OCI-LY3 (cell line): Measurements from ENCODE around the gene EPDR1.

Source experiments
- H2AFZ ChIP-seq: fragments of 200-600, 300-600 bp; shearing (Covaris generic); 2 replicates; pipeline ENCODE4 v1.6.0; 2014; ENCODE audit warnings: antibody characterized with exemption, low read depth, low read length
- H3K27ac ChIP-seq: fragments of 200-600, 300-600 bp; sonication (generic); 2 replicates; pipeline ENCODE4 v1.5.1; 2014; ENCODE audit warnings: mild to moderate bottlenecking, low read length, moderate library complexity, mixed read lengths
- H3K27me3 ChIP-seq: fragments of 200-600, 300-600 bp; sonication (generic); 2 replicates; pipeline ENCODE4 v1.6.1; 2014; ENCODE audit warnings: low read depth, low read length, mixed read lengths
- H3K36me3 ChIP-seq: fragments of 200-600, 300-600 bp; sonication (generic); replicated peaks from 2 replicates; pipeline ENCODE3; 2014; ENCODE audit warnings: low read depth, low read length, mixed read lengths
- H3K4me1 ChIP-seq: fragments of 300-600, 200-600 bp; sonication (generic); 2 replicates; pipeline ENCODE4 v1.6.1; 2014; ENCODE audit warnings: low read length, mixed read lengths
- H3K4me2 ChIP-seq: fragments of 200-600, 300-600 bp; sonication (generic); 2 replicates; pipeline ENCODE4 v1.6.1; 2014; ENCODE audit warnings: low read length, mixed read lengths
- H3K4me3 ChIP-seq: fragments of 300-600, 200-600 bp; sonication (generic); 2 replicates; pipeline ENCODE4 v1.5.1; 2014; ENCODE audit warnings: antibody characterized with exemption, mild to moderate bottlenecking, low read length, moderate library complexity
- H3K79me2 ChIP-seq: fragments of 300-600, 200-600 bp; shearing (Covaris generic); 2 replicates; pipeline ENCODE4 v1.6.1; 2014; ENCODE audit warnings: mild to moderate bottlenecking, low read length, mixed read lengths
- H3K9ac ChIP-seq: fragments of 300-600, 200-600 bp; shearing (Covaris generic); 2 replicates; pipeline ENCODE4 v1.6.0; 2014; ENCODE audit warnings: mild to moderate bottlenecking, low read length, moderate library complexity
- H3K9me3 ChIP-seq: fragments of 200-600, 300-600 bp; shearing (Covaris generic); 2 replicates; pipeline ENCODE4 v1.6.1; 2014; ENCODE audit warnings: low read length, mixed read lengths; ENCODE audit not compliant: insufficient read depth
- H4K20me1 ChIP-seq: fragments of 200-600, 300-600 bp; sonication (generic); 2 replicates; pipeline ENCODE4 v1.6.1; 2016; ENCODE audit warnings: low read length, mixed read lengths; ENCODE audit not compliant: insufficient read depth
- CTCF ChIP-seq: fragments of 200-600, 300-600 bp; sonication (generic); IDR thresholded peaks from 2 replicates; pipeline ENCODE4 v1.5.1; 2014; ENCODE audit warnings: antibody characterized with exemption, low read length, low read depth
- EZH2phosphoT487 ChIP-seq: fragments of 200-600 bp; shearing (Covaris generic); IDR thresholded peaks from 2 replicates; pipeline ENCODE4 v1.6.1; 2018; ENCODE audit warnings: antibody characterized with exemption, mixed run types, low read depth

The EPDR1 gene

GRCh38 chr7:37920305-37920848 lies at the start of gene EPDR1:
Gene EPDR1, plus strand, starts transcription at chr7:37920640. Its CDS starts 300 bp downstream, at chr7:37920940.
- no peaks in the 10 kb centered on the region for H3K9me3 ChIP-seq
- H4K20me1 ChIP-seq, result no peaks in the 10 kb centered on the region
- H2AFZ ChIP-seq, result no peak within 1 kb of the TSS
- TF ChIP-seq EZH2phosphoT487, result no peak
- TF ChIP-seq CTCF, result no peak
- no peak within 1 kb of the TSS for H3K4me2 ChIP-seq
- H3K79me2 ChIP-seq, result no peaks in the 10 kb centered on the region
- H3K36me3 ChIP-seq, result no peaks in the 10 kb centered on the region
- H3K27ac ChIP-seq, result no peak within 1 kb of the TSS
- H3K9ac ChIP-seq, result no peak within 1 kb of the TSS
- H3K4me1 ChIP-seq, result peaks cover 2% of the 10 kb centered on the region
- no peak within 1 kb of the TSS for H3K4me3 ChIP-seq
- H3K27me3 ChIP-seq, result peaks cover 27% of the 10 kb centered on the region

- no peaks in the 10 kb centered on the region for H4K20me1 ChIP-seq
- no peaks in the 10 kb centered on the region for H3K79me2 ChIP-seq
- H3K4me1 ChIP-seq, result no peaks in the 10 kb centered on the region
- no peak overlapping the region for H3K4me3 ChIP-seq
- H3K4me2 ChIP-seq, result no peak overlapping the region
- no peak overlapping the region for H3K27ac ChIP-seq
- TF ChIP-seq CTCF (no peak), EZH2phosphoT487 (no peak)
- H3K9ac ChIP-seq, result no peak overlapping the region
- H3K36me3 ChIP-seq, result no peaks in the 10 kb centered on the region
- H3K9me3 ChIP-seq, result no peaks in the 10 kb centered on the region
- H3K27me3 ChIP-seq, result peaks cover 31% of the 10 kb centered on the region
- no peak overlapping the region for H2AFZ ChIP-seq
These were observed 38.4 kb upstream of the EPDR1 start for GRCh38 chr7:37882086-37882485.

- Histone ChIP-seq H3K27ac (no peak overlapping the region), H3K4me1 (no peaks in the 10 kb centered on the region), H3K4me2 (no peak overlapping the region), H4K20me1 (no peaks in the 10 kb centered on the region), H2AFZ (no peak overlapping the region), H3K9ac (no peak overlapping the region), H3K79me2 (no peaks in the 10 kb centered on the region), H3K9me3 (no peaks in the 10 kb centered on the region), H3K27me3 (peaks cover 8% of the 10 kb centered on the region; the same call in 1 of the 2 replicates), H3K4me3 (no peak overlapping the region), H3K36me3 (no peaks in the 10 kb centered on the region)
- no peak for TF ChIP-seq CTCF
- TF ChIP-seq EZH2phosphoT487, result no peak
These were observed 27.1 kb upstream of the EPDR1 start for GRCh38 chr7:37893359-37893758.

- no peak overlapping the region for H3K4me2 ChIP-seq
- no peak overlapping the region for H3K9ac ChIP-seq
- H3K27ac ChIP-seq, result no peak overlapping the region
- TF ChIP-seq EZH2phosphoT487, result no peak
- TF ChIP-seq CTCF, result no peak
- peaks cover 8% of the 10 kb centered on the region; the same call in 1 of the 2 replicates for H3K27me3 ChIP-seq
- no peaks in the 10 kb centered on the region for H4K20me1 ChIP-seq
- H3K4me3 ChIP-seq, result no peak overlapping the region
- H3K9me3 ChIP-seq, result no peaks in the 10 kb centered on the region
- no peaks in the 10 kb centered on the region for H3K36me3 ChIP-seq
- no peak overlapping the region for H2AFZ ChIP-seq
- H3K4me1 ChIP-seq, result no peaks in the 10 kb centered on the region
- no peaks in the 10 kb centered on the region for H3K79me2 ChIP-seq
These were observed 25.8 kb upstream of the EPDR1 start for GRCh38 chr7:37894671-37895070.
